Measurements from ENCODE around the gene MAMDC4.
"Not testable (repeated sequence)": the region's sequence is repeated elsewhere in the genome, so short reads cannot be mapped to it uniquely, and the experiment has no call there.

Gene MAMDC4

GRCh38 chr9:136825295-136826187 is 26.6 kb upstream of the MAMDC4 start:
- DNase-seq = no peak

GRCh38 chr9:136826188-136826541 is 26.0 kb upstream of the MAMDC4 start:
- no peak for DNase-seq

- DNase-seq = no peak
Measured at GRCh38 chr9:136826703-136827582, 25.2 kb upstream of the MAMDC4 start.

GRCh38 chr9:136827794-136828473 is 24.2 kb upstream of the MAMDC4 start:
- DNase-seq = no peak

- no peak for DNase-seq
Measured at GRCh38 chr9:136828474-136829140, 23.5 kb upstream of the MAMDC4 start.

- DNase-seq = no peak
Measured at GRCh38 chr9:136829412-136829811, 22.7 kb upstream of the MAMDC4 start.

GRCh38 chr9:136829981-136830885 is 21.9 kb upstream of the MAMDC4 start:
- no peak for DNase-seq

- DNase-seq = no peak
Measured at GRCh38 chr9:136831002-136831719, 21.0 kb upstream of the MAMDC4 start.

- DNase-seq = no peak
Measured at GRCh38 chr9:136831720-136832104, 20.4 kb upstream of the MAMDC4 start.

- DNase-seq = no peak
Measured at GRCh38 chr9:136832581-136832980, 19.6 kb upstream of the MAMDC4 start.

- not testable (repeated sequence) for DNase-seq
Measured at GRCh38 chr9:136833381-136834048, 18.6 kb upstream of the MAMDC4 start.

- no peak for DNase-seq
Measured at GRCh38 chr9:136835162-136835931, 16.8 kb upstream of the MAMDC4 start.

GRCh38 chr9:136835932-136836904 is 15.9 kb upstream of the MAMDC4 start:
- no peak for DNase-seq

GRCh38 chr9:136837146-136837855 is 14.8 kb upstream of the MAMDC4 start:
- DNase-seq = no peak

- DNase-seq = not testable (repeated sequence)
Measured at GRCh38 chr9:136837856-136838277, 14.3 kb upstream of the MAMDC4 start.

GRCh38 chr9:136838314-136839228 is 13.6 kb upstream of the MAMDC4 start:
- DNase-seq = no peak
